Progenitor cell of endocrine pancreas (in vitro differentiated cells): Measurements from ENCODE around the gene COL26A1. TPM values are rescaled to one million over a fixed set of nuclear protein-coding genes. Genes with fewer than 3 reads are reported as not detected.

Experiments
- DNase-seq: peaks from one replicate; pipeline ENCODE4 v3.0.0; 2021; ENCODE audit warnings: low spot score; ENCODE audit not compliant: unreplicated experiment
- H3K27ac Mint-ChIP-seq: 2 replicates; pipeline ENCODE4 v1.8.0; 2021; ENCODE audit warnings: mild to moderate bottlenecking, moderate library complexity, mixed read lengths
- H3K27me3 Mint-ChIP-seq: 2 replicates; pipeline ENCODE4 v1.8.0; 2021; ENCODE audit warnings: mixed read lengths
- H3K36me3 Mint-ChIP-seq: 2 replicates; pipeline ENCODE4 v1.8.0; 2022; ENCODE audit warnings: mixed read lengths; ENCODE audit not compliant: insufficient read depth
- H3K4me1 Mint-ChIP-seq: 2 replicates; pipeline ENCODE4 v1.8.0; 2021; ENCODE audit warnings: low read depth, mixed read lengths
- H3K4me3 Mint-ChIP-seq: 2 replicates; pipeline ENCODE4 v1.8.0; 2021; ENCODE audit warnings: low read depth, mild to moderate bottlenecking, moderate library complexity, mixed read lengths
- H3K9me3 Mint-ChIP-seq: 2 replicates; pipeline ENCODE4 v1.8.0; 2021; ENCODE audit warnings: low read depth, mixed read lengths
- total RNA-seq: library from RNA; stranded (reverse); gene quantifications from 2 replicates; pipeline ENCODE4 v1.2.1, GENCODE V29; 2021
- TF ChIP-seq, protein P1 (sequence below): fragments of 200-600 bp; sonication (generic); IDR thresholded peaks from one replicate; pipeline ENCODE4 v1.5.0; 2021; ENCODE audit warnings: antibody characterized with exemption, mild to moderate bottlenecking; ENCODE audit not compliant: unreplicated experiment

Gene COL26A1
- total RNA-seq, 1 donor from 2014 or later = 46.2 TPM

DNA sequence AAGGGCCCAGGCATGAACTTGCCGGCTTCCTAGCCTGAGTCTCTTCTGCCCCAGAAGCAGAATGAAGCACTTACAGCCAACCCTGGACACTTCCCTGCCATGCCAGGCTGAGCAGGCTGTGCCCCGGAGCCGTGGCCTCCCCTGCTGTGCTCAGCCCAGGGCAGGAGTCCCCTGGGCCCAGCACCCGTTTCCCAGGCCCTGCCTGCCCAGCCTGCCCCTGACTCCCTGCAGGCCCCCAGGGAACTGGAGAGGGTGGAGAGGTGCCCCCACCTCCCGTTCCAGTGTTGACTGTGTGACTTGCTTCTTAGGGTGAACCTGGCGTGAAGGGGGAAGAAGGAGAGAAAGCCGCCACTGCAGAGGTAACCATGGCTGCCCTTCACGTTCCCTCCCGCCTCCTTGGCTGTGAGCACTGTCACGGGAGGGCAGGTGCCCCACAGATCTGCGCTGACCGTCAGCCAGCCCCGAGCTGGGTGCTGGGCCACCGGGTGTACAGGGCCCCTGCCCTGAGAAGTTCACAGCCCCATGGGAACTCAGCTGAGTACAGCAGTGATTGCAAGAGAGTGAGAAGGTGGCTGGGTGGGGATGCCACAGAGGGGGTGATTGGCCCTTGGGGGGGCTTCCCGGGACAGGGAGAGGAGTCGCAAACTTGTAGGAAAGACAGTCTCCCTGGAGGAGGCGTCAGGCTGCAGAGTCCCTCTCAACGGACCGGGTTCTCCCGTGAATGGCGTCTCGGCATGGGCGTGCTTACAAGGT is 190.5 kb downstream of the COL26A1 start:
- no peaks in the 10 kb centered on the region for H3K9me3 Mint-ChIP-seq
- peaks cover 1% of the 10 kb centered on the region for H3K36me3 Mint-ChIP-seq
- no peak for DNase-seq
- H3K27ac Mint-ChIP-seq = no peak overlapping the region
- TF ChIP-seq, protein P1, sequence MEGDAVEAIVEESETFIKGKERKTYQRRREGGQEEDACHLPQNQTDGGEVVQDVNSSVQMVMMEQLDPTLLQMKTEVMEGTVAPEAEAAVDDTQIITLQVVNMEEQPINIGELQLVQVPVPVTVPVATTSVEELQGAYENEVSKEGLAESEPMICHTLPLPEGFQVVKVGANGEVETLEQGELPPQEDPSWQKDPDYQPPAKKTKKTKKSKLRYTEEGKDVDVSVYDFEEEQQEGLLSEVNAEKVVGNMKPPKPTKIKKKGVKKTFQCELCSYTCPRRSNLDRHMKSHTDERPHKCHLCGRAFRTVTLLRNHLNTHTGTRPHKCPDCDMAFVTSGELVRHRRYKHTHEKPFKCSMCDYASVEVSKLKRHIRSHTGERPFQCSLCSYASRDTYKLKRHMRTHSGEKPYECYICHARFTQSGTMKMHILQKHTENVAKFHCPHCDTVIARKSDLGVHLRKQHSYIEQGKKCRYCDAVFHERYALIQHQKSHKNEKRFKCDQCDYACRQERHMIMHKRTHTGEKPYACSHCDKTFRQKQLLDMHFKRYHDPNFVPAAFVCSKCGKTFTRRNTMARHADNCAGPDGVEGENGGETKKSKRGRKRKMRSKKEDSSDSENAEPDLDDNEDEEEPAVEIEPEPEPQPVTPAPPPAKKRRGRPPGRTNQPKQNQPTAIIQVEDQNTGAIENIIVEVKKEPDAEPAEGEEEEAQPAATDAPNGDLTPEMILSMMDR = no peak
- H3K4me3 Mint-ChIP-seq = no peak overlapping the region
- H3K27me3 Mint-ChIP-seq = no peaks in the 10 kb centered on the region
- H3K4me1 Mint-ChIP-seq = no peaks in the 10 kb centered on the region

DNA sequence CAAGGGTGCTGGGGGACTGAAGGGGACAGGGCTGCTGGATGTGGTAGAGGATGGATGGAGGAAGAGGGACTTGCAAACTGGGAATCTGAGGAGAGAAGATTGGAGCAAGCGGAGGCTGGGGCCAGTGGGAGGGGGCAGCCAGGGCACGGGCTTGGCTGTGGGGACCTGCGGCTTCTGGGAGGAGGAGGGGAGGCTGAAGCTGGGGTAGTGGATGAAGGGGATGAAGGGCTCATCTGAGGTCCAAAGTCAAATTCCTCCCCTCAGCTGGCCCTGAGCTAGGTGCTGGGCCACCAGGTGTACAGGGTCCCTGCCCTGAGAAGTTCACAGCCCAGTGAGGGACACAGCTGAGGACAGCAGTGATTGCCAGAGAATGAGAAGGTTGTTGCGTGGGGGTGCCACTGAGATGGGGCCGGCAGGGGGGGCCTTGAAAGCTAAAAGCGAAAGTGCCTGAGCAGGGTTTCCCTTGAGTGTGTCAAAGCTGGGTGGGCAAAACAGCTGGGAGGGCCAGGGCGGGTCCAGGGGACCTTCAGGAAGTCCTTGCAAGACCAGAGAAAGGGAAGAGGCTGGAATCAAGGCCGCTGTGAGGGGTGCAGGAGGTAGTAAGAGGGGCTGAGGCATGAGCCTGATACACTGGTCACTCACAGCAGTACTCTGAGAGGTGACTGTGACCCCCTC is 191.2 kb downstream of the COL26A1 start:
- DNase-seq = no peak

DNA sequence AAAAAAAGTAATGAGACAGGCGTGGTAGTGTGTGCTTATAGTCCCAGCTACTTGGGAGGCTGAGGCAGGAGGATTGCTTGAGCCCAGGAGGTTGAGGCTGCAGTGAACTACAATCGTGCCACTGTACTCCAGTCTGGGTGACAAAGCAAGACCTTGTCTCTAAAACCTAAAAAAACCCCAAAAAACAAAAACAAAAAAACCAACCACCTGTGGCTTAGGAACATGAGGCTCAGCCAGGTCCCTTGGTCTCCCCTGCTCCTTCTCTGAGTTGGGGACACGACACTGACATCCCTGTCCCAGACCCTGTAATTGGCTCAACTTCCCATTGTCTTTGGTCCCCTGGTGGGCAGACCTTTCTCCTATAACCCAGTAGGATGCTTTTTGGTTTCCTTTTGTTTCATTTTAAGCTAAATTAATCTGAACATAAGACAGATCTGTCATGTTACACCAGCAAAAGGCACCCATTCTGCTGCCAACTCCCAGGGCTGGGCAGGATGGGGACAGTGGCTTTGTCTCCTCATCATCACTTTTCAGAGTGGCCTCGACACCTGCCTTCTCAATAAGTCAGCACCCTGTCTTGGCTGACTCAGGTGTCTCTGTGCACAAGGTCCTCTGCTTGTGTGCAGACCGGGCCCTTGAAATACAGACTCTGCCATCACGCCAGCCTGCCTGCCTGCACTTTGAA is 192.1 kb downstream of the COL26A1 start:
- Mint-ChIP-seq H3K4me3 (no peak overlapping the region), H3K9me3 (no peaks in the 10 kb centered on the region), H3K27ac (no peak overlapping the region), H3K27me3 (no peaks in the 10 kb centered on the region), H3K4me1 (no peaks in the 10 kb centered on the region), H3K36me3 (peaks cover 1% of the 10 kb centered on the region)
- DNase-seq = no peak
- TF ChIP-seq, protein P1 = no peak

More for the DNA sequence above, 191.2 kb downstream of the COL26A1 start:
- Mint-ChIP-seq H3K9me3 (no peaks in the 10 kb centered on the region), H3K4me1 (no peaks in the 10 kb centered on the region), H3K27ac (no peak overlapping the region), H3K4me3 (no peak overlapping the region), H3K27me3 (no peaks in the 10 kb centered on the region), H3K36me3 (peaks cover 1% of the 10 kb centered on the region)
- TF ChIP-seq, protein P1 = no peak

DNA sequence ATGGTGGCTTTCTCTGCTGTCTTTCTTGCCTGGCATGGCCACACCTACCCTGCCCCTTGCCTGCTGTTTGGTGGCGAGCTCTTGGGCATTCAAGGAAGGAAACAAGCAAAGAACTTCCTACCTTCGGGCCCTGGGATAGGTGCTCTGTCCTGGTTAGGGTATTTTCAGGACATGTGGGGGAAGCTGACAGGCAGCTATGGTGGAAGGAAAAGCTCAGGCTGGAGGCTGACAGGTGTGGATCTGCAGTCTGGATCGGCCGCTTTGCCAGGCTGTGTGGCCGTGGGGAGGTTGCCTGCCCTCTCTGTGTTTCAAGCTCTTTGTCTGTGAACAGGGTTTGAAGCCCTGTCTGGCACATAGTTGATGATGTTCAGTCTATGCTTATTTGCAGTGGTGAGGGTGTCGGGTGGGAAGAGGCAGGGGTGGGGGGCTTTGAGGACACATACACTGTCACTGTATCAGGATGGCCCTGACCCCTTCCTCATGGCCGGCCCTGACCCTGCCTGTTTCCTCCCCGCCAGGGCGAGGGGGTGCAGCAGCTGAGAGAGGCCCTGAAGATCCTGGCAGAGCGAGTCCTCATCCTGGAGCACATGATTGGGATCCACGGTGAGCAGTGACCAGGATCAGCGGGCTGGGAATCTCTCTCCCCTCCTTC is 192.7 kb downstream of the COL26A1 start:
- no peak overlapping the region for H3K4me3 Mint-ChIP-seq
- H3K36me3 Mint-ChIP-seq = peaks cover 1% of the 10 kb centered on the region
- DNase-seq = no peak
- H3K4me1 Mint-ChIP-seq = no peaks in the 10 kb centered on the region
- TF ChIP-seq, protein P1 = no peak
- no peaks in the 10 kb centered on the region for H3K27me3 Mint-ChIP-seq
- no peaks in the 10 kb centered on the region for H3K9me3 Mint-ChIP-seq
- no peak overlapping the region for H3K27ac Mint-ChIP-seq

DNA sequence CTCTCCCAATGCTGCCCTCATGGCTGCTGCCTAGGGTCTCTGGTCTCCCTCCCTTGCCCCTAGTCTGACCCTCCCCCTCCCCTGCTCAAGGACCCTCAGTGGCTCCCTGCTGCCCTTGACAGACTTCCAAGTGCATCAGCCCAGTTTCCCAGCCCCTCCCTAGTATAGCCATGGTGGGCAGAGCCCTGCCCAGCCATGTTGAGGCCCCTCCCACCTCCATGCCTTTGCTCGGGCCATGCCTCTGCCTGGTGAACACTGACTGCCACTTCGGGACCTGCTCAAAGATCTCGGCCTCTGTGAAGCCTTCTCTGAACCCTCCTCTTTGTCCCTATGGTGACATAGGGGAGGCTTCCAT is 193.2 kb downstream of the COL26A1 start:
- H3K4me3 Mint-ChIP-seq = no peak overlapping the region
- no peaks in the 10 kb centered on the region for H3K27me3 Mint-ChIP-seq
- H3K9me3 Mint-ChIP-seq = no peaks in the 10 kb centered on the region
- peaks cover 1% of the 10 kb centered on the region for H3K36me3 Mint-ChIP-seq
- no peak for DNase-seq
- H3K4me1 Mint-ChIP-seq = no peaks in the 10 kb centered on the region
- H3K27ac Mint-ChIP-seq = no peak overlapping the region
- TF ChIP-seq, protein P1 = no peak
